K562 treated with DMSO at 1 percent for 48 hours (cell line): ENCODE data around the gene BUB1B. TPM values are rescaled to one million over a fixed set of nuclear protein-coding genes. Genes with fewer than 3 reads are reported as not detected.

ENCODE experiments used
- total RNA-seq: library from RNA; unstranded; fragments of 300-600 nt; gene quantifications from 2 replicates; pipeline ENCODE4 v1.2.3, GENCODE V29; 2022; ENCODE audit warnings: low replicate concordance; ENCODE audit errors: extremely low read depth

Gene BUB1B, protein sequence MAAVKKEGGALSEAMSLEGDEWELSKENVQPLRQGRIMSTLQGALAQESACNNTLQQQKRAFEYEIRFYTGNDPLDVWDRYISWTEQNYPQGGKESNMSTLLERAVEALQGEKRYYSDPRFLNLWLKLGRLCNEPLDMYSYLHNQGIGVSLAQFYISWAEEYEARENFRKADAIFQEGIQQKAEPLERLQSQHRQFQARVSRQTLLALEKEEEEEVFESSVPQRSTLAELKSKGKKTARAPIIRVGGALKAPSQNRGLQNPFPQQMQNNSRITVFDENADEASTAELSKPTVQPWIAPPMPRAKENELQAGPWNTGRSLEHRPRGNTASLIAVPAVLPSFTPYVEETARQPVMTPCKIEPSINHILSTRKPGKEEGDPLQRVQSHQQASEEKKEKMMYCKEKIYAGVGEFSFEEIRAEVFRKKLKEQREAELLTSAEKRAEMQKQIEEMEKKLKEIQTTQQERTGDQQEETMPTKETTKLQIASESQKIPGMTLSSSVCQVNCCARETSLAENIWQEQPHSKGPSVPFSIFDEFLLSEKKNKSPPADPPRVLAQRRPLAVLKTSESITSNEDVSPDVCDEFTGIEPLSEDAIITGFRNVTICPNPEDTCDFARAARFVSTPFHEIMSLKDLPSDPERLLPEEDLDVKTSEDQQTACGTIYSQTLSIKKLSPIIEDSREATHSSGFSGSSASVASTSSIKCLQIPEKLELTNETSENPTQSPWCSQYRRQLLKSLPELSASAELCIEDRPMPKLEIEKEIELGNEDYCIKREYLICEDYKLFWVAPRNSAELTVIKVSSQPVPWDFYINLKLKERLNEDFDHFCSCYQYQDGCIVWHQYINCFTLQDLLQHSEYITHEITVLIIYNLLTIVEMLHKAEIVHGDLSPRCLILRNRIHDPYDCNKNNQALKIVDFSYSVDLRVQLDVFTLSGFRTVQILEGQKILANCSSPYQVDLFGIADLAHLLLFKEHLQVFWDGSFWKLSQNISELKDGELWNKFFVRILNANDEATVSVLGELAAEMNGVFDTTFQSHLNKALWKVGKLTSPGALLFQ
- not detected in 2 replicates for total RNA-seq

DNA sequence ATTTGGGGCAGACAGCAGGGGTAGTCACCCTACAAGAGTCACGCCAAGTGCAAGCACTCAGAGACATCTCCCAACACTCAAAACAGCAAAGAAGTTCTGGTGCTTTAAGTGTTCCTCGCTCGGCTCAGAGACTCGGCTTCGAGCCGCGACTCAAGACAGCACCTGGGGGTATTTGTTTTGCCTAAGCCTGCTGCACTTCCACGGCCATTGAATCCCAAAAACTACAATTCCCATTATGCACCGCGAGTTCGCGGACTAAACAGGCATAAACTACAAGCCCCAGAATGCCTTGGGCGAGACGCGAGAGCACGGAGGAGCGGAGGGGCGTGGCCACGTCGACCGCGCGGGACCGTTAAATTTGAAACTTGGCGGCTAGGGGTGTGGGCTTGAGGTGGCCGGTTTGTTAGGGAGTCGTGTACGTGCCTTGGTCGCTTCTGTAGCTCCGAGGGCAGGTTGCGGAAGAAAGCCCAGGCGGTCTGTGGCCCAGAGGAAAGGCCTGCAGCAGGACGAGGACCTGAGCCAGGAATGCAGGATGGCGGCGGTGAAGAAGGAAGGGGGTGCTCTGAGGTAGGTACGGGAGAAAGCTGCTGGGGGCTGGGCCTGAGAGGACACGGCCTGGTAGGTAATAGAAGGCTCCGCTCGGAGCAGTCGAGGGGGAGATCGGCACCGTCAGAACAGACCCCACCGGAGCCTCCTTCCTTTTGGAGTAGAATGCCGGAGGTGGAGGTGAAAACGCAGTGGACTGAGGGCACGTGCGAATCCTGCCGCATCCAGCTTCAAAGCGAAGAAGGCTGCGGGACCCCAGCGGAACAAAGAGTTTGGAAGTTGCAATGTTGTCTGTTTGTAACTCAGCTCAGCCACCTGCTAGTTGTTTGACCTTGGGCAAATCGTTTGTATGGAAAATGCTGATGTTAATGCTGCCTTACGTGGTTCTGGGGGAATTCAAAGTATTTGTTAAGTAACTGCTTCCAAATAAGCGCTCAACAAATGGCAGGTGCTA is at the start of gene BUB1B:
Gene BUB1B, plus strand, starts transcription at position 381 of the 1,000 bp plus-strand sequence. Its CDS starts 152 bp downstream, at position 533.

DNA sequence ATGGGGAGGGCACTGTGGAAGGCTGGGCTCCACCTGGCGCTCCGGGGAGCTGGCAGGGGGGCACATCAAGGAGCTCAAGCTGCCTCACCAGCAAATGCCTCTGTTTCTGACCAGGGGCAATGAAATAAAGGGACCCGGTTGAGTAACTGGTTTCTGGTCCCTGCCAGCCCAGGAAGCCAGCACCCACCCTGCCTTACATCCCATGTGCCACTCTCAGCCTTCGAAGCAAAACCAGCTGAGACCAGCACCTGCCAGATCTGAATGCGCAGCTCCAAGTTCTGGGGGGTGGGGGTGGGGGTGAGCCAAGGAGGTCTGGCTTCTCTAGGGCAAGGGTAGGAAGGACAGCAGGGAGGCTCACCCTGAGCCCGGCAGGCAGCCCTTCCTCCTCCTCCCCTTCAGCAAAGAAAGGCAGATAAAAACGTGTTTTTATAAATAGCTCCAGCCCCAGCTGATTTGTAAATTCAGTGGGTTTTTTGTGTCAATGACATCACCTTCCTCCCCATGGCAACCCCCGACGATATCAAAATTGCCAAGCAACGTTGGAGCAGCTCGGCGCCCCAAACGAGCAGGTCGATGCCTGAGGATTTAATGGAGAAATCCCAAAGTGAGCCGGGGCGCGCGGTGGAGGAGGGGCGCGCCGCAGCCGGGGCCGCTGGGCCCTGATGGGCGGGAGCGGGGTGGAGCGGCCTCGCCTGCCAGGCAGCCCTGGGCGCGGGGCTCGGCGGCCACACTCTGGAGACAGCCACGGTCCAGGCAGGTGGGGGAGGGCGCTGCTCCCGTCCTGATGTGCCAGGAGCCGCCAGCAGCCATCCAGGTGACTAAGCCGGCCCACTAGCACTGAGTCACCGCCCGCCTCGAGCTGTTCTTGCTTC is 77.9 kb downstream of the BUB1B start, which contains the start of gene PAK6:
Gene PAK6, plus strand, starts transcription at position 532 of the 872 bp plus-strand sequence. CDS start 25,723 bp downstream, outside the sequence.

Other genes starting within 250 kb of the BUB1B start
- not detected in 2 replicates for gene GPR176, start 240.8 kb upstream of the BUB1B start, total RNA-seq
- not detected in 2 replicates for gene EIF2AK4, start 227.0 kb upstream of the BUB1B start, total RNA-seq
- not detected in 2 replicates for gene SRP14, start 121.9 kb upstream of the BUB1B start, total RNA-seq
- not detected in 2 replicates for gene BMF, start 52.2 kb upstream of the BUB1B start, total RNA-seq
- gene PAK6, start 78.0 kb downstream of the BUB1B start, total RNA-seq, result not detected in 2 replicates
- not detected in 2 replicates for gene ANKRD63, start 122.0 kb downstream of the BUB1B start, total RNA-seq
- gene PLCB2, start 146.9 kb downstream of the BUB1B start, total RNA-seq, result not detected in 2 replicates
- not detected in 2 replicates for gene INAFM2, start 162.6 kb downstream of the BUB1B start, total RNA-seq
- not detected in 2 replicates for gene CCDC9B, start 179.9 kb downstream of the BUB1B start, total RNA-seq
- gene PHGR1, start 190.0 kb downstream of the BUB1B start, total RNA-seq, result not detected in 2 replicates
- gene DISP2, start 197.2 kb downstream of the BUB1B start, total RNA-seq, result not detected in 2 replicates
- not detected in 2 replicates for gene KNSTRN, start 221.7 kb downstream of the BUB1B start, total RNA-seq
- not detected in 2 replicates for gene IVD, start 244.7 kb downstream of the BUB1B start, total RNA-seq